Spleen (tissue), 7 donors: ENCODE results near the gene RAMP2.

ENCODE experiments used
- CTCF ChIP-seq, 11 experiments: fragments of 200-600 bp in 7 of 11; fragments of 450-650 bp in 4 of 11; sonication (generic) in 4 of 11; IDR thresholded peaks in 8 of 11; conservative IDR thresholded peaks in 3 of 11; 1 replicate in 7 of 11; 2 replicates in 4 of 11; pipeline versions ENCODE4 v1.4.0 to v1.8.0; 2016 to 2021; ENCODE audit warnings: antibody characterized with exemption in 11 of 11, inconsistent platforms in 4 of 11, mild to moderate bottlenecking in 1 of 11
- POLR2A ChIP-seq, 3 donors: fragments of 450-650 bp; IDR thresholded peaks; one replicate each; pipeline ENCODE4 v1.5.1; 2017; ENCODE audit warnings: antibody characterized with exemption in 3 of 3, mild to moderate bottlenecking in 1 of 3
- donor health status: DM: no; HTN: no; CAD: no; lungs with moderate emphysema.
- donor health status: DM: no; HTN: no; CAD: no.
- donor health status: DM: no; HTN: no; CAD: no.

GRCh38 chr17:42723636-42724035, 37.4 kb upstream of the RAMP2 start:
- no peak for TF ChIP-seq POLR2A (IDR thresholded peaks at IDR 0.05)
- TF ChIP-seq CTCF (IDR thresholded peaks at IDR 0.05 in 8 of 11, conservative IDR thresholded peaks at IDR 0.05 in 3 of 11), result no peak
